K562 treated with DMSO at 1 percent for 12 hours (cell line): ENCODE results near the gene ROR1. TPM values are rescaled to one million over a fixed set of nuclear protein-coding genes. Genes with fewer than 3 reads are reported as not detected.

Source experiments
- total RNA-seq: library from RNA; unstranded; fragments of 300-600 nt; gene quantifications from 2 replicates; pipeline ENCODE4 v1.2.3, GENCODE V29; 2022; ENCODE audit not compliant: insufficient read depth

Gene ROR1
- not detected in 2 replicates for total RNA-seq

DNA sequence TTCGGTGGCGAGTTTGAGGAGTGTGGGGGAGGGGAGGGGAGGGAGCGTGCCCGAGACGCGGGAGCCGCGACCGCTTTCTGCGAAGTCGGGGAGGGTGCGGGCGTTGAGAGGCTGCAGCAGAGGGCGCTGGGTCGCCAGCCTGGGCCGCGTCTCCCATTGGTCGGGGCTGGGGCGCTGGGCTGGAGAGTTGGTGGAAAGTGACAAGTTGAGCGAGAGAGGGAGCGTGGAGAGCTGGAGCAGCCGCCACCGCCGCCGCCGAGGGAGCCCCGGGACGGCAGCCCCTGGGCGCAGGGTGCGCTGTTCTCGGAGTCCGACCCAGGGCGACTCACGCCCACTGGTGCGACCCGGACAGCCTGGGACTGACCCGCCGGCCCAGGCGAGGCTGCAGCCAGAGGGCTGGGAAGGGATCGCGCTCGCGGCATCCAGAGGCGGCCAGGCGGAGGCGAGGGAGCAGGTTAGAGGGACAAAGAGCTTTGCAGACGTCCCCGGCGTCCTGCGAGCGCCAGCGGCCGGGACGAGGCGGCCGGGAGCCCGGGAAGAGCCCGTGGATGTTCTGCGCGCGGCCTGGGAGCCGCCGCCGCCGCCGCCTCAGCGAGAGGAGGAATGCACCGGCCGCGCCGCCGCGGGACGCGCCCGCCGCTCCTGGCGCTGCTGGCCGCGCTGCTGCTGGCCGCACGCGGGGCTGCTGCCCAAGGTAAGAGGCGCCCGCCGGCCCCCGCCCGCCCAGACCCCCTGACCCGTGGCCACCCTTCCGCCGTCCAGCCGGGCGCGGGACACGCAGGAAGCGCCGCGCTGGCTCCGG is at the start of gene ROR1:
Gene ROR1, plus strand, starts transcription at position 203 of the 802 bp plus-strand sequence.

DNA sequence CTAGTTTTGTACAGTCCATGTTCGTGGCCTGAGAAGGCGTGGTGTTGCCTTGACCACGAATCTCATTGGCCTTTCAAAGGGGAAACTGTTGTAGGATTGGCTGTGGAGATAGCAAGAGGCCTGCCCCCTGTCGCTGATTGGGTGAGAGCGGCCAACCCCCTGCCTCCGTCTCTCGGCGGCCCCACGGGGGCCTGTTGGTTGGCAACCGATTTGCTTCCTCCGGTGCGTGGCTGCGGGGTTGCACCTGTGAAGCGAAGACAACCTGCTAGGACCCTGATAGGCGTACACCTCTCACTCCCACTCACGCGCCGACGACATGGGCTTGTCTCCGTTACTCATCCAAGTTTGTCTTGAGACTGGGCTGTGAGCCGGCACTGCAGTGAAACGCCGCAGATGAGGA is 429.6 kb downstream of the ROR1 start, which contains the start of gene UBE2U:
Gene UBE2U, plus strand, starts transcription at position 204 of the 400 bp plus-strand sequence. CDS start 428 bp downstream, outside the sequence.

Other genes starting within 250 kb of the ROR1 start
- gene PGM1, start 180.6 kb upstream of the ROR1 start, total RNA-seq: not detected in 2 replicates